Measurements from ENCODE around the gene HARS1. TPM values are rescaled to one million over a fixed set of nuclear protein-coding genes. Genes with fewer than 3 reads are reported as not detected.
"Not testable (repeated sequence)": the region's sequence is repeated elsewhere in the genome, so short reads cannot be mapped to it uniquely, and the experiment has no call there.

Gene HARS1
- total and polyA plus RNA-seq, 5 experiments from 2014 or later, result 63.2 to 84.1 (median 77.5) TPM

DNA sequence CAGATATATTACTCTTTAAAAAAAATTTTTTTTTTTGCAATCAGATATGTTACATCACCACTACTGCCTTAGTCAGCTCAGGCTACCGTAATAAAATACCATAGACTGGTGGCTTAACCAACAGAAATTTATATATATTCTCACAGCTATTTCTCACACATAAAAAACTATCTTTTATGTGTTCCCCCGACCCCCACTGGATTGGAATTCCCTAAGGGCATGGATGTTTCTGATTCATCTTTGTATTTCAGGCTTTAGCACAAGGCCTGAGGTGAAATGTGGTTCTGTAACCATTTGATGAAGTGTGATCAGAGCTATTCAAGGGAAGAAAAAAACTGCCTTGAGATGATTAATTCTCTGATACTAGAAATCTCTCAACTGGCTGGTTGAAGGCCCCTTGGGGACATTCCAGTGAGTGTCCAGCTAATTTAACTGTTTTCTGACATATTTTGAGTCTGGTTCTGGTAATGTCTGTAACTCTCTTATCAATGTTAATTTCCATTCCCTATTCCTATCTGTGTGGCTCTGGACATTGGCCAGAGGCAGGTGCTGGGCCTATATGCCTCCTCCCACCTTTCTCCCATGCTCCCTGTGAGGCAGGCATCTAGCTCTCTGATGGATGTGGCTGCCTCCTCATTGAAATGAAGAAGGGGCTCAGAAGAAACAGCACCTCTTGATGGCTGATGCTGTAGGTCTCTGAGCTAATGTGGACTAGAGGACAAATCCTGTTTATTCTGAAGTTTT, 60.7 kb downstream of the HARS1 start:
- peak overlapping the region in 2 of 10 donors; percentile 20 to 53 for H3K27ac Mint-ChIP-seq
- peak overlapping the region in 6 of 10 donors; percentile 48 to 90 (median 81) for H3K4me3 Mint-ChIP-seq
- POLR2A ChIA-PET, result interaction anchor here (1.0 to 5.7 kb wide), 4 partner anchors 11 to 83 kb away, joined by 3 to 54 read pairs (median 15); partner anchors contain the start of genes APBB3, EIF4EBP3, IK and NDUFA2
- no peaks in the 10 kb centered on the region for H3K36me3 Mint-ChIP-seq
- peaks cover 10 to 34% (median 28%) of the 10 kb centered on the region in 4 donors for H3K4me1 Mint-ChIP-seq
- H3K9me3 Mint-ChIP-seq, result peaks cover 0 to 6% (median 0%) of the 10 kb centered on the region in 9 donors
- no peak for ATAC-seq
- H3K27me3 Mint-ChIP-seq, result peaks cover 0 to 17% (median 3%) of the 10 kb centered on the region in 5 donors
- DNase-seq, result no peak

DNA sequence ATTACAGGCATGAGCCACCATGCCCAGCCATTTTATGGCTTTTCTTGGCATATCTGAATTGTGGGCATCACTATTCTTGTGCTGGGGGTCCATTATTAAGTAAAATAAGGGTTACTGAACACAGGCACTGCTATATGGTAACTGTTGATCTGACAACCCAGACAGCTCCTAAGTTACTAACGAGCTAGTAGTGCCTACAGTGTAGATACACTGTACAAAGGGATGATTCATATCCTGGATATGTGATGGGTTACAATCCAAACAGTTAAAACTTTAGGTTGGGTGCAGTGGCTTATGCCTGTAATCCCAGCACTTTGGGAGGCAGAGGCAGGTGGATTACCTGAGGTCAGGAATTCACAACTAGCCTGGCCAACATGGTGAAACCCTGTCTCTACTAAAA, 62.5 kb downstream of the HARS1 start:
- ATAC-seq (no peak), DNase-seq (no peak)
- Mint-ChIP-seq H3K27me3 (peaks cover 0 to 19% (median 3%) of the 10 kb centered on the region in 5 donors), H3K27ac (no peak overlapping the region), H3K9me3 (peaks cover 0 to 6% (median 0%) of the 10 kb centered on the region in 9 donors), H3K36me3 (no peaks in the 10 kb centered on the region), H3K4me3 (no peak overlapping the region), H3K4me1 (peaks cover 8 to 27% (median 22%) of the 10 kb centered on the region in 4 donors)
- POLR2A ChIA-PET, result interaction anchor here (0.5 to 0.7 kb wide), 2 partner anchors 74 to 255 kb away, joined by 3 read pairs; no protein-coding TSS in a partner anchor

DNA sequence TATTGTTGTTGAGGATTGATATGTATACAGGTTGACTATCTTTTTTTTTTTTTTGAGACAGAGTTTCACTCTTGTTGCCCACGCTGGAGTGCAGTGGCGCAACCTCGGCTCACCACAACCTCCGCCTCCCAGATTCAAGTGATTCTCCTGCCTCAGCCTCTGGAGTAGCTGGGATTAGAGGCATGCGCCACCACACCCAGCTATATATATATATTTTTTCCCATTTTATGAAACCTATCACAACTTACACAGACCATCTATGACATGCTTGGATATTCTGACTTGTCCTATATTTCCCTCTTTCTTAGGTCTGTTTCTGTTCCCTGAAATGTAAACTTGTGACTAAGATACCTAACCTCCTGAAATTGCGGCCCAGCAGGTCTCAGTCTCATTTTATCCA, 63.2 kb downstream of the HARS1 start:
- H3K9me3 Mint-ChIP-seq, result peaks cover 0 to 6% (median 0%) of the 10 kb centered on the region in 9 donors
- H3K27ac Mint-ChIP-seq, result no peak overlapping the region
- no peak overlapping the region for H3K4me3 Mint-ChIP-seq
- peaks cover 3 to 20% (median 16%) of the 10 kb centered on the region in 4 donors for H3K4me1 Mint-ChIP-seq
- POLR2A ChIA-PET, result interaction anchor here (0.7 kb wide), 1 partner anchor 73 kb away, joined by 3 read pairs; no protein-coding TSS in a partner anchor
- no peaks in the 10 kb centered on the region for H3K36me3 Mint-ChIP-seq
- no peak for DNase-seq
- peaks cover 0 to 14% (median 3%) of the 10 kb centered on the region in 5 donors for H3K27me3 Mint-ChIP-seq
- no peak for ATAC-seq

DNA sequence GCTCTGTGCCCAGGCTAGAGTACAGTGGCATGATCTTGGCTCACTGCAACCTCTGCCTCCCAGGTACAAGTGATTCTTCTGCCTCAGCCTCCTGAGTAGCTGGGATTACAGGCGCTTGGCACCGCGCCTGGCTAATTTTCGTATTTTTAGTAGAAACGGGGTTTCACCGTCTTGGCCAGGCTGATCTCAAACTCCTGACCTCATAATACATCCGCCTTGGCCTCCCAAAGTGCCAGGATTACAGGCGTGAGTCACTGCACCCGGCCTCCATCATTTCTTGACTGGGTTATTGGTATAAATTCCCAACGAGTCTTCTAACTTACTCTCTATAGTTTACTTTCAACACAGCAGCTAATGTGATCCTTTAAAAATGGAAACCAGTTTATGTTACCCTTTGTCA, 66.3 kb downstream of the HARS1 start:
- POLR2A ChIA-PET, H3K27ac Mint-ChIP-seq: not testable (repeated sequence)

More for the DNA sequence above, 66.3 kb downstream of the HARS1 start:
- H3K36me3 Mint-ChIP-seq, H3K9me3 Mint-ChIP-seq, DNase-seq, H3K4me3 Mint-ChIP-seq, H3K4me1 Mint-ChIP-seq, ATAC-seq: not testable (repeated sequence)
- peaks cover 0 to 13% (median 8%) of the 10 kb centered on the region in 5 donors for H3K27me3 Mint-ChIP-seq

Small RNA genes within 50 kb of the gene (microRNA-seq; reads per million reads assigned to microRNA genes)
- not detected for gene MIR3655 (ENCODE audit: borderline microRNAs expressed)

Other genes with a start within 250 kb of the HARS1 start
- gene EIF4EBP3, start 143.7 kb downstream of the HARS1 start, total RNA-seq, result 10 to 100 TPM; 24.5 to 27.3 TPM
- 10 to 100 TPM; 50.4 to 79.6 (median 71.5) TPM for gene EIF4EBP3, start 143.7 kb downstream of the HARS1 start, polyA plus RNA-seq
- gene SRA1, start 133.9 kb downstream of the HARS1 start, total RNA-seq, result 10 to 100 TPM; 27.8 to 28.3 TPM
- gene SRA1, start 133.9 kb downstream of the HARS1 start, polyA plus RNA-seq, result 10 to 100 TPM; 26.7 to 37.5 (median 37.1) TPM
- gene APBB3, start 126.8 kb downstream of the HARS1 start, total RNA-seq, result 10 to 100 TPM; 75.6 to 77.5 TPM
- gene APBB3, start 126.8 kb downstream of the HARS1 start, polyA plus RNA-seq, result 1 to 10 TPM; 2.5 to 4.6 (median 3.7) TPM
- gene SLC35A4, start 126.5 kb downstream of the HARS1 start, total RNA-seq, result 10 to 100 TPM; 53.6 to 58.3 TPM
- 100 to 1,000 TPM in 2 of 3 donors, 10 to 100 TPM in 1; 92.8 to 142 (median 113) TPM for gene SLC35A4, start 126.5 kb downstream of the HARS1 start, polyA plus RNA-seq
- gene CD14, start 58.2 kb downstream of the HARS1 start, total RNA-seq, result 1 to 10 TPM; 4.5 to 4.6 TPM
- 1 to 10 TPM; 1.5 to 3.1 (median 2.1) TPM for gene CD14, start 58.2 kb downstream of the HARS1 start, polyA plus RNA-seq
- gene TMCO6, start 51.9 kb downstream of the HARS1 start, total RNA-seq, result 10 to 100 TPM; 46.3 to 55.8 TPM
- 10 to 100 TPM; 11.5 to 20.5 (median 13.9) TPM for gene TMCO6, start 51.9 kb downstream of the HARS1 start, polyA plus RNA-seq
- gene NDUFA2, start 43.7 kb downstream of the HARS1 start, total RNA-seq, result 10 to 100 TPM; 43.6 to 44.3 TPM
- 100 to 1,000 TPM; 137 to 167 (median 160) TPM for gene NDUFA2, start 43.7 kb downstream of the HARS1 start, polyA plus RNA-seq
- gene IK, start 43.5 kb downstream of the HARS1 start, total RNA-seq, result 100 to 1,000 TPM; 178 TPM
- 100 to 1,000 TPM; 168 to 207 (median 200) TPM for gene IK, start 43.5 kb downstream of the HARS1 start, polyA plus RNA-seq
- 10 to 100 TPM; 46.2 to 47.7 TPM for gene WDR55, start 26.5 kb downstream of the HARS1 start, total RNA-seq
- gene WDR55, start 26.5 kb downstream of the HARS1 start, polyA plus RNA-seq, result 10 to 100 TPM in 1 of 3 donors, 1 to 10 TPM in 2; 9.2 to 15.6 (median 9.6) TPM
- 1 to 10 TPM; 3.4 to 3.7 TPM for gene DND1, start 17.8 kb downstream of the HARS1 start, total RNA-seq
- gene DND1, start 17.8 kb downstream of the HARS1 start, polyA plus RNA-seq, result under 1 TPM in 1 of 3 donors, not detected in 2; 0.17 TPM
- gene HARS2, start 85 bp upstream of the HARS1 start, total RNA-seq, result 10 to 100 TPM; 63.5 to 68.0 TPM
- gene HARS2, start 85 bp upstream of the HARS1 start, polyA plus RNA-seq, result 10 to 100 TPM; 15.4 to 24.6 (median 20.1) TPM
- gene ZMAT2, start 9.1 kb upstream of the HARS1 start, total RNA-seq, result 10 to 100 TPM; 55.8 to 59.6 TPM
- gene ZMAT2, start 9.1 kb upstream of the HARS1 start, polyA plus RNA-seq, result 10 to 100 TPM; 64.2 to 81.3 (median 77.0) TPM
- gene PCDHA1, start 94.8 kb upstream of the HARS1 start, total RNA-seq, result not detected
- not detected for gene PCDHA1, start 94.8 kb upstream of the HARS1 start, polyA plus RNA-seq
- gene PCDHA2, start 103.5 kb upstream of the HARS1 start, total RNA-seq, result not detected
- not detected for gene PCDHA2, start 103.5 kb upstream of the HARS1 start, polyA plus RNA-seq
- gene PCDHA3, start 109.7 kb upstream of the HARS1 start, total RNA-seq, result not detected
- gene PCDHA3, start 109.7 kb upstream of the HARS1 start, polyA plus RNA-seq, result not detected
- gene PCDHA4, start 115.7 kb upstream of the HARS1 start, total RNA-seq, result not detected
- not detected for gene PCDHA4, start 115.7 kb upstream of the HARS1 start, polyA plus RNA-seq
- gene PCDHA5, start 130.2 kb upstream of the HARS1 start, total RNA-seq, result not detected
- not detected for gene PCDHA5, start 130.2 kb upstream of the HARS1 start, polyA plus RNA-seq
- gene PCDHA6, start 136.6 kb upstream of the HARS1 start, total RNA-seq, result not detected
- gene PCDHA6, start 136.6 kb upstream of the HARS1 start, polyA plus RNA-seq, result not detected
- gene PCDHA7, start 142.9 kb upstream of the HARS1 start, total RNA-seq, result not detected
- gene PCDHA7, start 142.9 kb upstream of the HARS1 start, polyA plus RNA-seq, result not detected
- not detected for gene PCDHA8, start 149.8 kb upstream of the HARS1 start, total RNA-seq
- not detected for gene PCDHA8, start 149.8 kb upstream of the HARS1 start, polyA plus RNA-seq
- gene PCDHA9, start 157.0 kb upstream of the HARS1 start, total RNA-seq, result not detected
- not detected for gene PCDHA9, start 157.0 kb upstream of the HARS1 start, polyA plus RNA-seq
- gene PCDHA10, start 164.5 kb upstream of the HARS1 start, total RNA-seq, result not detected
- not detected for gene PCDHA10, start 164.5 kb upstream of the HARS1 start, polyA plus RNA-seq
- gene PCDHA11, start 177.6 kb upstream of the HARS1 start, total RNA-seq, result not detected
- gene PCDHA11, start 177.6 kb upstream of the HARS1 start, polyA plus RNA-seq, result not detected
- gene PCDHA12, start 183.9 kb upstream of the HARS1 start, total RNA-seq, result not detected
- gene PCDHA12, start 183.9 kb upstream of the HARS1 start, polyA plus RNA-seq, result not detected
- gene PCDHA13, start 190.8 kb upstream of the HARS1 start, total RNA-seq, result not detected
- gene PCDHA13, start 190.8 kb upstream of the HARS1 start, polyA plus RNA-seq, result not detected
- not detected for gene PCDHAC1, start 234.9 kb upstream of the HARS1 start, total RNA-seq
- not detected for gene PCDHAC1, start 234.9 kb upstream of the HARS1 start, polyA plus RNA-seq